H9 (cell line): ENCODE results near the gene IL5. TPM values are rescaled to one million over a fixed set of nuclear protein-coding genes. Genes with fewer than 3 reads are reported as not detected.
"Not testable (repeated sequence)": the region's sequence is repeated elsewhere in the genome, so short reads cannot be mapped to it uniquely, and the experiment has no call there.

Source experiments
- DNase-seq: peaks from one replicate; pipeline ENCODE4 v3.0.0-alpha.2; 2017
- H2AFZ ChIP-seq: one replicate; pipeline ENCODE4 v1.6.1; 2013; ENCODE audit warnings: mild to moderate bottlenecking, low read length, control low read depth, moderate library complexity
- H2AK5ac ChIP-seq: 2 replicates; pipeline ENCODE4 v1.6.1; 2013; ENCODE audit warnings: low read length, control low read depth, mixed read lengths; ENCODE audit not compliant: insufficient read length
- H2BK120ac ChIP-seq: one replicate; pipeline ENCODE4 v1.6.1; 2013; ENCODE audit warnings: low read depth, mild to moderate bottlenecking, low read length, control low read depth, inconsistent platforms; ENCODE audit not compliant: poor library complexity, severe bottlenecking
- H2BK12ac ChIP-seq: 2 replicates; pipeline ENCODE4 v1.6.1; 2013; ENCODE audit warnings: low read length, control low read depth, mixed read lengths, low read depth; ENCODE audit not compliant: insufficient read length
- H2BK15ac ChIP-seq: 2 replicates; pipeline ENCODE4 v1.6.1; 2013; ENCODE audit warnings: low read depth, low read length, control low read depth
- H2BK20ac ChIP-seq: one replicate; pipeline ENCODE4 v1.6.1; 2013; ENCODE audit warnings: low read depth, mild to moderate bottlenecking, low read length, control low read depth, inconsistent platforms; ENCODE audit not compliant: poor library complexity, severe bottlenecking
- H2BK5ac ChIP-seq: 2 replicates; pipeline ENCODE4 v1.6.1; 2013; ENCODE audit warnings: low read length, control low read depth, mixed read lengths; ENCODE audit not compliant: insufficient read length
- H3K14ac ChIP-seq: 2 replicates; pipeline ENCODE4 v1.6.1; 2013; ENCODE audit warnings: low read length, control low read depth; ENCODE audit not compliant: insufficient read depth
- H3K18ac ChIP-seq: 2 replicates; pipeline ENCODE4 v1.6.1; 2013; ENCODE audit warnings: low read depth, mild to moderate bottlenecking, mixed read lengths, low read length, control low read depth; ENCODE audit not compliant: insufficient read length
- H3K23ac ChIP-seq: 2 replicates; pipeline ENCODE4 v1.6.1; 2013; ENCODE audit warnings: low read length, control low read depth, mixed read lengths, low read depth; ENCODE audit not compliant: insufficient read length
- H3K23me2 ChIP-seq: 2 replicates; pipeline ENCODE4 v1.6.1; 2013; ENCODE audit warnings: low read depth, mild to moderate bottlenecking, mixed read lengths, low read length, control low read depth; ENCODE audit not compliant: insufficient read length, poor library complexity, severe bottlenecking
- H3K27ac ChIP-seq: 2 replicates; pipeline ENCODE4 v1.5.1; 2013; ENCODE audit warnings: low read length, control low read depth, mixed read lengths, low read depth; ENCODE audit not compliant: insufficient read length
- H3K27me3 ChIP-seq: 2 replicates; pipeline ENCODE4 v1.6.1; 2013; ENCODE audit warnings: low read length, control low read depth, inconsistent platforms; ENCODE audit not compliant: insufficient read depth
- H3K4ac ChIP-seq: 2 replicates; pipeline ENCODE4 v1.6.1; 2013; ENCODE audit warnings: low read depth, mild to moderate bottlenecking, control low read depth, inconsistent platforms, low read length, moderate library complexity
- H3K4me1 ChIP-seq: 2 replicates; pipeline ENCODE4 v1.6.1; 2013; ENCODE audit warnings: low read length, control low read depth, inconsistent platforms; ENCODE audit not compliant: insufficient read depth
- H3K4me2 ChIP-seq: 2 replicates; pipeline ENCODE4 v1.6.1; 2013; ENCODE audit warnings: low read length, control low read depth, mixed read lengths; ENCODE audit not compliant: insufficient read length, insufficient read depth
- H3K56ac ChIP-seq: 2 replicates; pipeline ENCODE4 v1.6.1; 2013; ENCODE audit warnings: low read depth, mild to moderate bottlenecking, mixed read lengths, low read length, control low read depth; ENCODE audit not compliant: insufficient read length
- H3K79me1 ChIP-seq: 2 replicates; pipeline ENCODE4 v1.6.1; 2013; ENCODE audit warnings: low read depth, mild to moderate bottlenecking, moderate library complexity, low read length, control low read depth, inconsistent platforms; ENCODE audit not compliant: insufficient read depth, poor library complexity, severe bottlenecking
- H3K79me2 ChIP-seq: 2 replicates; pipeline ENCODE4 v1.6.1; 2013; ENCODE audit warnings: low read length, control low read depth, inconsistent platforms; ENCODE audit not compliant: insufficient read depth
- H3K9ac ChIP-seq: 2 replicates; pipeline ENCODE4 v1.6.1; 2013; ENCODE audit warnings: low read length, control low read depth, mixed read lengths; ENCODE audit not compliant: insufficient read length; ENCODE audit errors: extremely low read depth
- H3K9me3 ChIP-seq: one replicate; pipeline ENCODE4 v1.6.1; 2013; ENCODE audit warnings: low read depth, low read length, inconsistent platforms; ENCODE audit not compliant: control insufficient read depth
- H3T11ph ChIP-seq: one replicate; pipeline ENCODE4 v1.6.1; 2013; ENCODE audit warnings: mild to moderate bottlenecking, low read length, control low read depth, inconsistent platforms
- H4K20me1 ChIP-seq: one replicate; pipeline ENCODE4 v1.6.1; 2013; ENCODE audit not compliant: control insufficient read depth, insufficient read length, insufficient read depth
- H4K5ac ChIP-seq: 2 replicates; pipeline ENCODE4 v1.6.1; 2013; ENCODE audit warnings: low read depth, mild to moderate bottlenecking, mixed read lengths, low read length, control low read depth; ENCODE audit not compliant: insufficient read length
- H4K8ac ChIP-seq: replicated peaks from 2 replicates; pipeline ENCODE4 v1.6.1; 2013; ENCODE audit warnings: low read length, control low read depth, mixed read lengths, low read depth; ENCODE audit not compliant: insufficient read length
- H4K91ac ChIP-seq: 2 replicates; pipeline ENCODE4 v1.6.1; 2013; ENCODE audit warnings: low read depth, mild to moderate bottlenecking, moderate library complexity, mixed read lengths, low read length, control low read depth; ENCODE audit not compliant: insufficient read length
- H3K27ac Mint-ChIP-seq, 3 experiments: 2 replicates in 2 of 3; 3 replicates in 1 of 3; pipeline ENCODE4 v1.8.0; 2020 to 2021; ENCODE audit warnings: mixed read lengths in 3 of 3, mild to moderate bottlenecking in 1 of 3, moderate library complexity in 1 of 3
- H3K27me3 Mint-ChIP-seq: 2 replicates; pipeline ENCODE4 v1.8.0; 2021; ENCODE audit warnings: low read depth, mild to moderate bottlenecking, moderate library complexity, mixed read lengths
- H3K36me3 Mint-ChIP-seq, 3 experiments: 2 replicates in 2 of 3; 3 replicates in 1 of 3; pipeline ENCODE4 v1.8.0; 2020 to 2021; ENCODE audit warnings: low read depth in 3 of 3, mixed read lengths in 3 of 3; ENCODE audit not compliant: insufficient read depth in 1 of 3
- H3K4me1 Mint-ChIP-seq, 2 experiments: 2 replicates each; pipeline ENCODE4 v1.8.0; 2020; ENCODE audit warnings: mixed read lengths in 2 of 2
- H3K4me3 Mint-ChIP-seq, 2 experiments: 2 replicates in 1 of 2; 3 replicates in 1 of 2; pipeline ENCODE4 v1.8.0; 2020 to 2021; ENCODE audit warnings: mild to moderate bottlenecking in 2 of 2, mixed read lengths in 2 of 2, moderate library complexity in 1 of 2
- H3K9me3 Mint-ChIP-seq, 2 experiments: 2 replicates in 1 of 2; 3 replicates in 1 of 2; pipeline ENCODE4 v1.8.0; 2020; ENCODE audit warnings: mild to moderate bottlenecking in 2 of 2, mixed read lengths in 2 of 2, moderate library complexity in 1 of 2
- CTCF ChIP-seq: fragments of 200-600 bp; sonication (generic); conservative IDR thresholded peaks from 3 replicates; pipeline ENCODE4 v1.8.0; 2021; ENCODE audit warnings: antibody characterized with exemption, mild to moderate bottlenecking
- WGBS: extraction: QIAGEN DNeasy Blood & Tissue Kit; methylation state at CpG from one replicate; pipeline ENCODE4 v1.1.7; 2013; ENCODE audit warnings: missing lambda C conversion rate, low lambda C conversion rate, mixed read lengths; ENCODE audit not compliant: insufficient read length; ENCODE audit errors: extremely low coverage; 5-methylcytosine and 5-hydroxymethylcytosine counted together
- total RNA-seq: library from RNA; stranded (reverse); gene quantifications from 2 replicates; pipeline ENCODE4 v1.2.1, GENCODE V29; 2021

Gene IL5
- total RNA-seq, 1 experiment from 2014 or later = not detected

DNA sequence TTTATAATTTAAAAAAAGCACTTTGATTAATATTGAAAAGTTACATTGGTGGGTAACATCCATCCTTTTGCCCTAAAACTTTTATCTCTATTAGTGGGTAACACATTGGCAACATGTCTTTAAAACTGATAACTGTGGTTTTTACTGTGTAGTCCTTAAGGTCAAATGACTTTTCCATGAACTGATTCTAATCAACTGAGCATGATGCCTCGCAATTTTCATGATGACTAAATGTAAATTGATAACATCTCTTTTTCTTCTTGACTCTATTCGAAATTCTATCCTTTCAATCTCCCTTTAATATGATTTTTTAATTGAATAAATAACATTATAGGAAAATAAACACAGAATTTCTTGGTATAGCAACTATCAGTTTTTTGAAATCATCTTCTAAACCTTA, 6.3 kb upstream of the IL5 start:
- Mint-ChIP-seq H3K4me1 (no peaks in the 10 kb centered on the region), H3K9me3 (no peaks in the 10 kb centered on the region; a peak in 1 of 5 replicates), H3K36me3 (no peaks in the 10 kb centered on the region; a peak in 1 of 7 replicates), H3K27me3 (peaks cover 6% of the 10 kb centered on the region), H3K27ac (no peak overlapping the region), H3K4me3 (no peak overlapping the region)
- H2BK20ac ChIP-seq = no peak overlapping the region
- no peak overlapping the region for H2AK5ac ChIP-seq
- no peaks in the 10 kb centered on the region for H3K79me1 ChIP-seq
- TF ChIP-seq CTCF = no peak
- H3K23me2 ChIP-seq = no peaks in the 10 kb centered on the region
- no peaks in the 10 kb centered on the region for H3K27me3 ChIP-seq
- DNase-seq = no peak
- no peaks in the 10 kb centered on the region for H3K9me3 ChIP-seq
- H3K14ac ChIP-seq = no peak overlapping the region
- H3K79me2 ChIP-seq = no peaks in the 10 kb centered on the region
- H3K23ac ChIP-seq = no peak overlapping the region
- H4K5ac ChIP-seq = no peak overlapping the region
- H3K9ac ChIP-seq = no peak overlapping the region
- no peak overlapping the region for H3K27ac ChIP-seq
- no peaks in the 10 kb centered on the region for H3K4me1 ChIP-seq
- no peak overlapping the region for H3K56ac ChIP-seq
- no peaks in the 10 kb centered on the region for H4K20me1 ChIP-seq
- H2AFZ ChIP-seq = no peak overlapping the region
- H2BK15ac ChIP-seq = no peak overlapping the region
- H3T11ph ChIP-seq = no peak overlapping the region
- no peak overlapping the region for H2BK12ac ChIP-seq
- no peak overlapping the region for H2BK5ac ChIP-seq
- H3K18ac ChIP-seq = no peak overlapping the region
- no peak overlapping the region for H2BK120ac ChIP-seq
- no peak overlapping the region for H4K8ac ChIP-seq
- no peak overlapping the region for H4K91ac ChIP-seq
- no CpG with 5 or more reads among the region's 2 CpGs for WGBS
- H3K4me2 ChIP-seq = no peak overlapping the region
- H3K4ac ChIP-seq = no peak overlapping the region

- not testable (repeated sequence) for H2AFZ ChIP-seq, H3K23me2 ChIP-seq, H3K23ac ChIP-seq, H3K9ac ChIP-seq, H3K79me2 ChIP-seq, H3K4me3 Mint-ChIP-seq, H3K9me3 Mint-ChIP-seq, H4K8ac ChIP-seq, H3T11ph ChIP-seq, H3K4ac ChIP-seq, H2BK15ac ChIP-seq, H2BK12ac ChIP-seq, H3K18ac ChIP-seq, H3K36me3 Mint-ChIP-seq, H3K4me2 ChIP-seq, H4K5ac ChIP-seq, H3K27ac ChIP-seq, DNase-seq, H3K4me1 Mint-ChIP-seq, H3K4me1 ChIP-seq, H2BK20ac ChIP-seq, H3K79me1 ChIP-seq, H2BK120ac ChIP-seq, H2BK5ac ChIP-seq, H2AK5ac ChIP-seq, H3K27me3 ChIP-seq, H3K56ac ChIP-seq, H3K27ac Mint-ChIP-seq, H4K91ac ChIP-seq, H4K20me1 ChIP-seq, H3K27me3 Mint-ChIP-seq, H3K9me3 ChIP-seq, H3K14ac ChIP-seq
- no CpG with 5 or more reads among the region's 7 CpGs for WGBS
These were observed 5.5 kb upstream of the IL5 start for GRCh38 chr5:132548834-132549233.
